GM18868 (cell line): ENCODE data around the gene PLCB1.
"Not testable (repeated sequence)": the region's sequence is repeated elsewhere in the genome, so short reads cannot be mapped to it uniquely, and the experiment has no call there.

Experiments used
- ATAC-seq: cut with Tn5 transposase; IDR thresholded peaks from one replicate; pipeline ENCODE4 v1.9.1; 2021; ENCODE audit warnings: mild to moderate bottlenecking, moderate library complexity; ENCODE audit not compliant: unreplicated experiment

Gene PLCB1

DNA sequence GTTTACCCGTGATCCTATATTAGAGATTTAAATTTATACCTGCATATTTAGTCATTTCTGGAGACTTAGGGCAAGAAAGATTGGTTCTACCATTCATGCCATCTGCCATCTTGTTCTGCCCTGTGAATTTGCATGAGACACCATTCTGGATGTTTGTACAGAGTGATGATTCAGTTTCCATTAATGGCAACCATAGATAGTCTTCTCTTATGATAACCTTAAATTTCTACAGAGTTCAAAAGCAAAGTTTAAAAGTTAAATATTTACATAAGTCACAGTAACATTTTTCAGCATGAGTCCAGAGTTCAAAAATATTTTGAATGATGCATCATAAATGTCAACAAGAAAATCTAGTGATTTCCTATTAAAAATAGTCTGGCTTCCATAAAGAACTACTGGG lies 23.2 kb downstream of the PLCB1 start:
- no peak for ATAC-seq

DNA sequence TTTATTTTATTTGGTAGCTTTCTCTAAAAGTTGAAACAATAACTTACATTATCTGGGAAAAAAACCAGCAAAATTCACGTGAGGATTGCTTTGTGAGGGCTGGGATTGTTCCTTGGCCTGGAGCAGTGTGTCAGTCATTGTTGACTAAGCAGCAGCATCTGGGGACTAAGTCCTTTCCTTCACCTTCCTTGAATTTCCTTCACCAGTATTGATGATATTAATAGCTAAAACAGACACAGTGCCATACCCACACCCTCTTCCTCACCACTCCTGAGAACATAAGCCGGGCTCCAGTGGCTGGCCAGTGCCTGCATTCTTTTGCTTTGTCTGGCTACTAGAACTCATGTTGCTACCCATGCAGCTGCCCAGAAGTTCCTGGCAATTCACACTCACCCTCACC lies 23.7 kb downstream of the PLCB1 start:
- ATAC-seq: no peak

DNA sequence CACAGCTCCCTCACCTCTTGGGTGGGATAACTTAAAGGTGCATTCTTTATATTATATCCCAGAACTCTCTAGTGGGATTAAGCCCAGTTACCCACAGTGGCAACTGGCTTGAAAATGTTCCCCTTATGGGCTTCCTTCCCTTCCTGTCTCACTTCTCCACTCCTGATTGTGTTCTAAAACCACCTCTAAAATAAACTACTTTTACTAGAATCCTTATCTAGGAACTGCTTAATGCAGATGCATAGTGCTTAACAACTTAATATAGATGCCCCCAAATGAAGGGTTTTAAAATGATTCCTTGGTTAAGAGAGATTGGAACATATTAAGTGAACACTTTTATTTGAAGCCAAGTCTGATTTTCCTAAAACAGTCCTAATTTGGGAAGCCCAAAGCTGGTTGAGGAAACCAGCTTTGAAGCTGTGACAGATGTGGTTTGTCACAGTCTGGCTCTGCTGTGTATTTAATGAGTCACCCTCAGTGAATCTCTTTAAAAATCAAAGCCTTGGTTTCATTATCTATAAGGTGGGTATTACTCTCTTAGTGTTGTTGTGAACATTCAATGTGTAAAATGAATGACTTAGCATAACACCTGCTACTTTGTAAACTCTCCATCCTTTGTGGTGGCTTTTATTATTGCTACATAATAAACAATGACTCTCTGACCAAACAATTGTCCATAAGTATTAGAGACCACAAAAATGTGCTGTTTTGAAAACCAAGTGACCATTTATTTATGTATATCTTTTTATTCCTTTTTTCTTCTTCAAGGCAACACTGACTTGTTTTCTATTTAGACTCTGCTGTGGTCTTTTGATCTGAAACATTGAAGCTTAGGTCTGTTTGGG lies 24.4 kb downstream of the PLCB1 start:
- ATAC-seq: peak; percentile 97

DNA sequence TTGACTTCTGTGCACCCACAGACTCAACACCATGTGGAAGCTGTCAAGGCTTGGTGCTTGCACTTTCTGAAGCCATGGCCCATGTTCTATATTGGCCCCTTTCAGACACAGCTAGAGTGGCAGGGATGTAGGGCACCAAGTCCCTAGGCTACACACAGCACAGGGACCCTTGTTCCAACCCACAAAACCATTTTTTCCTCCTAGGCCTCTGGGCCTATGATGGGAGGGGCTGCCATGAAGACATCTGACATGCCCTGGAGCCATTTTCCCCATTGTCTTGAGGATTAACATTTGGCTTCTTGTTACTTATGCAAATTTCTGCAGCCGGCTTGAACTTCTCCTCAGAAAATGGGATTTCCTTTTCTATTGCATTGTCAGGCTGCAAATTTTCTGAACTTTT lies 27.2 kb downstream of the PLCB1 start:
- ATAC-seq: not testable (repeated sequence)

DNA sequence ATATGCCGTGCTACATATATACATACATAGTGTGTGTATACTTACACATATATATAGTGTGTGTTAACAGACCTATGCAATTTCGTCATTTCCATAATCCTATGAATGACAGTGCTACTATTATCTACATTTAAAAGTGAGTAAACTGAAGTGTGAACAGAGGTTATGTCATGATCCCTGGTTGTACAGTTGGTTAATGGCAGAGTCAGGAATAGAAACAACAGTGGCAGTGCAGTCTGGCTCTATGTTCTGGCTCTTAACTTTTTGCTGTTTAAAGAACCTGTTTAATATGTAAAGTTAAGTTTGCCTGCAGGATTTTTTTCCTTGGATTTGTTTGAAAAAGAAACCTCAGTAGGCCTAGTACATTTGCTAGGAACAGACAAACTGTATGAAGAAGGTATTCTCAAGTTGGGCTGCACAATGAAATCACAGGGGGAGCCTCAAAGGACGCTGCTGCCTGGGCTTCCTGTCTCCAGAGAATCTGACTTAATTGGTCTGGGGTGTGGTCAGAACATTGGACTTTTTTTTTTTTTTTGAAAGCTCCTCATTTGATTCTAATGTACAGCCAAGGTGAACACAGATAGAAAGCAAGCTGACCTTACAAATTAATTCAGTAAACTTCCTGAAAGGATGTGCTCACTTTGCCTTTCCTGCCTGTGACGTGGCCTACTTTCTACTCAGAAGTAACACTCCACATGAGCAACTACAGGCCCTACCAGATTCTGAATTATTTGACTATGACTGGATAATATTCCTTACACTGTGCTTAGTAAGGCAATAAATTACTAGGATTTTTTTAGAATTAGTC lies 29.4 kb downstream of the PLCB1 start:
- no peak for ATAC-seq

DNA sequence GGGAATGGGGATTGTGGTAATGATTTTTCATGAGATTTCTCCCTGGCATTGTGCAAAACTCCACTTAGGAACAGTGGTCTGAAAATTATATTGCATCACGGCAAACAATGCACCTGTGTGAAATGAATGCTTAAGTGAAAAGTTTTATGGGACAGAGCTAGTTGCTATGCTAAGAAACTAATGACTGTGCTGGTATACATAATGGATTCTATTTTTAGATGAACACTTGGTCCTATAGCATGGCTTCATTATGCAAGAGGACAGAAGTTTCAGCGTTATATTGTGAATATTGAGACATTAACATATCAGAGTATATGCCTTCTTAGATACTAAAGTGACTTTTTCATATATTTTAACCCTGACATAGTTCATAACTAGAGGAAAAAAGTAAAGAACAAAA lies 30.5 kb downstream of the PLCB1 start:
- no peak for ATAC-seq

DNA sequence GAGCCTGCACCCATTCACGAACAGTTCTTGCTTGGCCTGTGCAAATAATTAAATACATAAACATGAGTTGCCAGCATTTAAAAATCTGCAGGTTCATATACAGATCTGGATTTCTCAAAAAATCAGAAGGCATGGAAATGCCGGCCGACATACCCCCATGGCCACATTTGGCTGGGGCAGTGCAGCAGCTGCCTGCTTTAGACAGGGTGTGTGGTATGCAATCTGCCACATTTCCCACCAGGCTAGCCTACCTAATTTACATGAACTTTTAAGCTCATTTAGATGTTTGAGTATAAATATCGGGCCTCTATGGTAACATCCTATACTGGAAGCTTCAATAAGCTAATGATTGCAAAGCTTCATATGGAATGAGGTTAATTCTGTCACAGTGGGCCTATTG lies 31.5 kb downstream of the PLCB1 start:
- ATAC-seq: no peak

DNA sequence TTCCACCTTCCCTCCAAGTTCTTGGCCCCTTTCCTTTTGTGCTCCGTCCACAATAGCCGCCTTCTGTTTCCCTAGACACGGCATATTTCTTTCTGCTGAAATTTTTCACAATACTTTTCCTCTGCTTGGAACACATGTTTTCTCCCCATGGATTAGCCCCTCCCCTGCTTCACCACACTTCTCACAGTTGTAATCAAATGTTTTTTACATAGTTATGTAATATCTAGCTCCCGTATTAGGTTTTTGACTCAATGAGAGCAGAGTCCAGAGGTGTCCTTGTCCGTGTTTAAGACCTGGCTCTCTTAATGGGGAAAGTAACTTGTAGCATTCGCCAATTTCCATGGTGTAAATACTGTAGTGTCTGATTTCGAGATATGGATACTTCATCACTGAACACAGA lies 34.7 kb downstream of the PLCB1 start:
- no peak for ATAC-seq

DNA sequence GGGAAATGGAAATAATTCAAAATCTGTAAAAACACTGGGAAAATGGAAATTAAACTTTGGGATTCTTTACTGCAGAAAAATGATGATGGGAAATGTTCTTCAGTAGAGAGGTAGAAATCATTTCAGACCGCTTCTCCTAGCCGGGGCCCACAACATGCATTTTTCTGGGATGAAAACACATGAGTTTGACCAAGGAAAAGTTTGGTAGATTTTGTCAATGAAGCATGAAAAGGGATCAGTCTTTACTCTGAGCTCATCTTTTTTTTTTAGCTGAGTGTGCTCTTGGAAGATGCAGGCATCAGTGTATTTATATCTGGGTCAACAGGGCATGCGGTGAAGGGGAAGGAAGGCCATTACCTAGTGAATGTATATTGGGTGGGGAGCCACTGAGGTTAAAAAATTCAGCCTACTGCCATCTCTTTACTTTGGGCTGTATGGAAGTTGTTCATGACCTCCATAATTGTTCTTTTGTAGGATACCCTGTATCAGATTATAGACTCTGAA lies 36.8 kb downstream of the PLCB1 start:
- ATAC-seq: no peak

DNA sequence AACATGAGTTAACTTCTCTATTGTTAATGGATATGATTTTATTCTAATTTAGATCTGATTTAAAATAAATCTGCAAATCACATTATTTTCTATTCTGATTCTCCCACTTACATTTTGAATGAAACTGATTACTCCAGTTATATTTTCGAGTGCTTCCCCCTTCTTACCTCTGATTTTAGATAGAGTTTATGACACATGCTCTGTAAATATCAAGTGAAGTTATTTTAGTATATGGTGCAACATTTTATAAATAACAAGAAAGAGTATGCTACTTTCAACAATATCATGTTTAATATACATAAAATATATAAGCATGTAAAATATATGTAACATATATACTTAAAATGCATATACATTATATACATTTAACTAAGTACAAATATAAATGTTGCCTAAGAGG lies 38.9 kb downstream of the PLCB1 start:
- no peak for ATAC-seq

DNA sequence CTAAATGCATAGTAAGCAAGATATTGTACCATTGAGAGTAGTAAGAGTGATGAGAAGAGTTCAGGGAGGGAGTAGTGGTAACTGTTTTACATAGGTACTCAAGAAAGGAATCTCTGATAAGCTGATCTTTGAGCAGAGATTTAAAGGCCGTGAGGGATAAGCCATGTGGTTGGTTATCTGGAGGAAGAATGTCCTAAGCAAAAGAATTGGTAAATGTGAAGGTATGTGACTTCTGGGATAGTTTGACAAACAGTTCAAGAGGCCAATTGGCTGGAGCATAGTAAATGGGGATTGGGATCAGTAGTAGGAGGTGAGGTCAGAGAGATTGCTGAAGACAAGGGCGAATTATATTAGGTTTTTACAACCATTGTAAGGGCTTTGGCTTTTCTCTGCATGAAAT lies 40.1 kb downstream of the PLCB1 start:
- no peak for ATAC-seq

DNA sequence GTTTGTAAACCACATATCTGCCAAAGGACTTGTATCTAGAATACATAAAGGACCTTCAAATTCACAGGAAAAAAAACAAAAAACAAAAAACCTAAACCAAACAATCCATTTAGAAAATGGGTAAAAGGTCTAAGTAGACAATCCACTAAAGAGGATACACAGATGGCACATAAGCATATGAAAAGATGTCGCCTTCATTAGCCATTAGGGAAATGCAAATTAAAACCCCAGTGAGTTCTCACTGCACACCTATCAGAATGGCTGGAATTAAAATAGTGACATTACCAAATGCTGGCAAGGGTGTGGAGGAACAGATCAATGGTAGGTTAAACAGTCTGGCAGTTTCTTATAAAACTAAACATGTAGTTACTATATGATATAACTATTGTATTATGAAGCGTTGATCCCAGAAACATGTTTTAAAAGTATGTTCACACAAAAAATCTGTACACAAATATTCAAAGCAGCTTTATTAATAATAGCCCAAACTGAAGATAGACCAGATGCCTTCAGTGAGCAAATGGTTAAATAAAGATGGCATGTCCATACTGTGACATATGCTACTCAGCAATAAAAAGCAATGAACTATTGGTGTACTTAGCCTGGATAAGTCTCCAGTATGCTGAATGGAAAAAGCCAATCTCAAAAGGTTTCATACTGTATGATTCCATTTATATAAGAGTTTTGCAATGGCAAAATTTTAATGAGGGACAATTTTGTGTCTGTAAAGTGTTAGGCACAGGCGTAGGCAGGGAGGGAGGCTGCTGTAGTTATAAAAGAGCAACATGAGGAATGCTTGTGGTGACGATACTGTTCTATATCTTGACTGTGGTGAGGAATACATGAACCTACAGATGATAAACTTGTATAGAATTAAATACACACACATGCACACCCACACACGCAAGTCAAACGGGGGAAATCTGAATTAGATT lies 43.9 kb downstream of the PLCB1 start:
- no peak for ATAC-seq

DNA sequence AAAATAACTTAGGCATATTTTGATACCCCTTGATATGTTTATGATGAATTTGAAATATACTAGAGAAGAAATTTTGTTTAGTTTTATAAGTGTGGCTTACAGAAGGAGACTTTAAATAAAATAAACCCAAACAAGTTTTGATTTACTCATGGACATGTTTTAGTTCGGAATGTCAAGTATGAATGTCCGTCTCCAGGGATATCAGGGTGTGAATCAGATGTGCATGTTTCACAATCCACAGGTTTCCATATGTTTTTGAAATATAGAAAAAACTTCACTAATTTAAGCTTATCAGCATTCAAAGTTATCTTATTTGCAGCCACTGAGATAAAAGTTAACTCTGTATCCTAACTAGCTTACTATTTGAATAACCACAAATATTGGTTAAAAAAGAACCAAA lies 51.5 kb downstream of the PLCB1 start:
- no peak for ATAC-seq

DNA sequence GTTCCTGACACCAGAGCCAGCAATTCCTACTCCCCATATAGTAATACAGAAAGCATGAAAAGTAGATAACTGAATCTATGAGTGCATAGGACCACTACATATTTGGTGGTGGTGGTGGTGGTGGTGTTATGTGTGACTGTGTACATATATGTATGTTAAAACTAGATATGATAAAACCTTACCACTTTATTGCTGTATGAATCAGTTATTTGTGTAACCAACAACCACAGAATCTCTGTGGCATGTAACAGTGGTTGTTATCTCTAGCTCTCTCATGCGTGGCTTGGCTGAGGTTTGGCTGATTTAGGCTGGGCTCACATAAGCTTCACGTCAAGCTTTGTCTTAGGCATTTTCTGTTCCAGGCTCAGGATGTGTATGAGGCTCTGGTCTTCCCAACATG lies 55.7 kb downstream of the PLCB1 start:
- ATAC-seq: no peak

DNA sequence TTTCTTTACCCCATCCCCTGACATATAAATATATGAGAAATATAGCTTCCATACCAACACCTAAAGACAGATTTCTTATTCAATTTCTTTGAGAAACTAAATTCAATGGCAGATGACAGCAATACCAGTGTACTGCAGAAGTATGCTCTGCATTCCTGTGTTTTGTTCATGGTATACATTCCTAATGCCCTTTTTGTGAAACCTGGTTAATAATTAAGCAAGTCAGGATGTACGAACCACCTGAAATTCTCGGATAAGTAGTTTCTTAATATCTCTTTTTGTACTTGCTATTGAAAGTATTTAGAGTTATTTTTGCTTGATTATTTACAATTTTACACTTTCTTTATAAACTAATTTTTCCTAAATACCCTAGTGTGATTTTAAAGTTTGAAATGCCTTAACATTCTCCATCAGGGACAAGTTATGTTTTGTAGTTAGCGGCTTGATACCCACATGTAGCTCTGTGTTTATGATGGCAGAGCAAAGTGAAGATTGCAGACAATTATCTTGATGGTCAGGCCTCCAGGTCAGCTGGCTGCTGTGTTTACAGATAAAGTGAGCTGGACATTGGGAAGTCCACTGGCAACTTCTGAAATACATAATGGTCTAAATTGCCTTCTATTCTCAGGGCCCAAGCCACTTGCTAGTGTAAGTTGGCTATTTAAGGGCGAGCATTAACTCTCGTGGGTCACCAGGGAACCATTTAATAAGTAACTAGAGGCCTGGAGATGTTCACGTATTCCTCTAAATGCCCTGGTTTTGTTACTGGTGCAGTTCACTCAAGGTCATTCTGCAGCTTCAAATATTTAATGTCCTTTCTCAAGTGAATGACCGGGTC lies 58.2 kb downstream of the PLCB1 start:
- ATAC-seq: no peak

DNA sequence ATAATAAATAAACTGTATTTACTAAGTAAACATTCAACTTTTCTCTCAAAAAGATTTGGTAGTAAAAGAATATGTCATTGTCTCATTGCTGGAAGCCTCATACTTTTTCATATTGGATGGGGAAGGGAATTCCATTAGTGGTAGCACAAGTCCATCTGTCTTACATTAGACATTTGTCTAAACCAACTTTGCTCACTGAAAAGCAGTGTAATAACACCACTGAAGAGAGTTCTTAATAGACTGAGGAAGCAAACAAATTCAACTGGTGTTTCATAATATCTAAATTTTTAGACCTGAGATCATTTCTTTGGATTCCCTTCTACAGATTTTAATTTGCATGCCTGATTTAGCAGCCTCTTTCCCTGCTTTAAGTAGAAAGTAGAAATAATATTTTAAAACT lies 62.7 kb downstream of the PLCB1 start:
- ATAC-seq: no peak

DNA sequence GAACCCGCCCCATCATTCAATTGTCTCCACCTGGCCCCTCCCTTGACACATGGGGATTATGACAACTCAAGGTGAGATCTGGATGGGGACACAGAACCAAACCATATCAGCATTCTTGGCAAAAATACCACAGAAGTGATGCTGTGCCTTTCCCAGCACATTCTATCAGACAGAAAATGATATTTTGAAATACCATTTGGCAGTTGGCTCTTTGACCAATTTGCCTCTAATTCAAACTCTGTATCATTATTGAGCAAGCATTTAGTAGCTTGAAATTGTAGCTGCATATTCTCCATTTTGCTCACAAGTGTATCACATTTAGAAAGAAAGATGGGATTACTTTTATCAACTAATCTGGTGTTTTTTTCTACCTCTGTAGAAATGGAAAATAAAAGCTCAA lies 64.0 kb downstream of the PLCB1 start:
- no peak for ATAC-seq

DNA sequence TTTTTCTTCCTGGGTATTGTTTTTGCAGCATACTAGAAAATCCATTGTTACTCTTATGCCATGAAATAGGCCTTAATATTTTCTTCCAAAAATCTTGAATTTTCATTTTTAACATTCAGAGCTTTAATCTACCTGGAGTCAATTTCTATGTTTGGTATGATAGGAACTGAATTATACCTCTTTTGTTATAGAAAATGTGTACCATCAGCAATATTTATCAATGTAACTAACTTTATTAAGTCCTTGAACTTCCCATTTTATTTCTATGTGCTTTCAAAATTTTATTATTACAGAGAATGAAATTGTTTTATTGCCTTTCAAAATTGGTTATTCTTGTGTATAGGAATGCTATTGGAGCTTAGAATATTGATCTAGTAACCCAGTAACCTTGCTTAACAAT lies 68.2 kb downstream of the PLCB1 start:
- no peak for ATAC-seq

DNA sequence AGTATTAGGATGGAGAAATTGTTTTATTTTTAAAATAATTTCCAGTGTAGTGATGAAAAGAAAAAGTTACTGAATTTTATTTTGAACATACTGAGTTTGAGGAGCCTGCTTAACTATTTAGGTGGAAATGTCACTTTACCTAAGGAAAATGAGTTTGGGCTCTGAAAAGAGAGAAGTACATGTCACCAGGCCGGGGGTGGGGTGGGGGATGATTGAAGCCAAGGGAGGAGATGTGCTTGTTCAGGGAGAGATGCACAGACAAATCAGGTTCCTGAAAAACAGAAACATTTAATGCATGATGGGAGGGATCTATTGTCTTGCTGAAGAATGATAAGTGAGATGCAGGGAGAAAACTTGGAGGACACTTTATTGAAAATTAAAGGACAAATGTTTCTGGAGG lies 71.3 kb downstream of the PLCB1 start:
- no peak for ATAC-seq

DNA sequence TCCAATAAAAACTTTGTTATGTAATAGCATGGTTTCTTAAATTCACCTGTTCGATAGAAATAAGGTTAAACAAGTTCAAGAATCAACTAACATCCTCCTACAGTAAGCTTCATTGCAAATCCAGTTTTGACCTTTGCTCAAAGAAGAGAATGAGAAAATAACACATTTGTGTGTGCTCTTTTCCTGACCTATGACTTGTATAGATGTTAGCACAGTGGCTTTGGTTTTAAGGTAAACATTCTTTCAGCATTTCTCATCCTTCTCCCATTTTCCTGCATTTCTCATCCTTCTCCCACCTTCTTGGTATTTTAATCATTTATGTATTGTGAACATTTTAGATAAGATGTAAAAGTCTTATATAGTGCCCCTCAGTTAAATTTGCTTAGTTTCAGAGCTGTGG lies 73.9 kb downstream of the PLCB1 start:
- no peak for ATAC-seq
